Measurements from ENCODE around the gene SNX5. TPM values are rescaled to one million over a fixed set of nuclear protein-coding genes. Genes with fewer than 3 reads are reported as not detected.
A peak's percentile ranks its signal among the peaks of the same experiment; 100 is the strongest.

SNX5 gene
- total RNA-seq, 1 donor from 2014 or later, result 133 TPM

DNA sequence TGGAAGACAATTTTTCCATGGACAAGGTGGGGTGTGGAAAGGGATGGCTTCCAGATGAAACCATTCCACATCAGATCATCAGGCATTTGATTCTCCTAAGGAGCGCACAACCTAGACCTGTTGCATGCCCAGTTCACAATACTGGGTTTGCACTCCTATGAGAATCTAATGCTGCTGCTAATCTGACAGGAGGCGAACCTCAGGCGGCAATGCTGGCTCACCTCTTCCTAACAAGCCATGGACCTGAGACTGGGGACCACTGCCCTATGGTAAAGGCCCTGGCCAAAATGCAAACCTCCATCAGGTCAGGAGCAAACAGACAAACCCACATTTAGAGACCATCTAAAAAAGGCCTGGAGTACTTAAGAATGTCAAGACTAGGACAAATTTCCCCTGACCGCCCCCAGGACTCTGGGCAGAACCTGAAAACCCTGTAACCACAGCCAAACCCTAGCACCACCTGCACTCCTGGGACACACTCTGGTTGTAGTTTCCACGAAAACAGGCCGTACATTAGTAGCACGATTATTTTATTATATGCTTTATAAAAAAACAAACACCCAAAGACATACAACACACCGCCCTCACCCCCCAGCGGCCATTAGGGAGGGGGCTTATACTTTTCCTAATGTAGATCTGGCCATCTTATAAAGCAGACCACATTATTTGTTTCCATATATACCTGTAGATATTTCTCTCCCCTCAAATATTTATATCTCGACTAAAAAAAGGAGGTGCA, 27.3 kb downstream of the SNX5 start:
- peaks cover 22% of the 10 kb centered on the region for H3K36me3 Mint-ChIP-seq
- DNase-seq (ENCODE audit: low spot score in 2 of 2, unreplicated experiment in 2 of 2), result no peak

DNA sequence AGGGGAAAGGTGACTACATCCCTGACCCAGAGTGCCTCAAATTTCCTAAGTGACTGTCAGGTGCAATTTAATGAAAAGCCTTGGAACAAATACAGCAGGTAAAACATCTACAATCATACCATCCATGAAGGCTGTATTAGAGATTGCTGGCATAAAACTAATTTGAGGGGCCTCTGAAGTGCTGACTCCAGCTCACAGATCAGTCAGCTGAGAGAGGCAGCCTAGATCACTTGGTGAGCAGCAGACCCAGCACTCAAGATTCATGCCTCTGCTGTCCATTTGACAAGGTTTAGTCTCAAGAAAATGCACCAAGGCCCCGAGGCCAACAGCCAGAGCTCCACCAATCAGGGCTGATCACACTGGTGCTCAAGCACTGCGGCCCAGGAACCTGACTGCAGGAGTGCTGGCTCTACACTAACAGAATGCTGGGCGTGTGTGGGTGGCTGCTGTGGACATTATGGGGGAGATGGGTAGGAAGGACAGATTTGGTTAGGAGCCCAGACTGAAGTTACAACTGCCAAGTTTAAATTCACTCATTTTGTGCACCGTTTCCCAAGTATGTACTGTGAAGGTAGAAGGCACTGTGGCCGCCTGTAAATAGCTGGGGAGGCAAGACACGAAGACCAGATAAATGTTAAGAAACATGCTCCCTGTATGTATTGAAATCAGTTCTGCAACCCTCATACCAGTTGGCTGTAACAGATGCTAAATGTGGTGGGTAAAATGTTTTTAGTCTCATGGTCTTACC, 28.2 kb downstream of the SNX5 start:
- no peaks in the 10 kb centered on the region for H3K9me3 Mint-ChIP-seq
- no peak for DNase-seq (ENCODE audit: low spot score in 2 of 2, unreplicated experiment in 2 of 2)
- H3K4me1 Mint-ChIP-seq, result peaks cover 26% of the 10 kb centered on the region

More for the DNA sequence above, 27.3 kb downstream of the SNX5 start:
- Mint-ChIP-seq H3K4me3 (no peak overlapping the region), H3K9me3 (no peaks in the 10 kb centered on the region), H3K4me1 (peaks cover 20% of the 10 kb centered on the region), H3K27me3 (ENCODE audit: low read depth) (no peaks in the 10 kb centered on the region), H3K27ac (no peak overlapping the region)
- no peak for TF ChIP-seq CTCF (IDR thresholded peaks at IDR 0.05; ENCODE audit: unreplicated experiment)

DNA sequence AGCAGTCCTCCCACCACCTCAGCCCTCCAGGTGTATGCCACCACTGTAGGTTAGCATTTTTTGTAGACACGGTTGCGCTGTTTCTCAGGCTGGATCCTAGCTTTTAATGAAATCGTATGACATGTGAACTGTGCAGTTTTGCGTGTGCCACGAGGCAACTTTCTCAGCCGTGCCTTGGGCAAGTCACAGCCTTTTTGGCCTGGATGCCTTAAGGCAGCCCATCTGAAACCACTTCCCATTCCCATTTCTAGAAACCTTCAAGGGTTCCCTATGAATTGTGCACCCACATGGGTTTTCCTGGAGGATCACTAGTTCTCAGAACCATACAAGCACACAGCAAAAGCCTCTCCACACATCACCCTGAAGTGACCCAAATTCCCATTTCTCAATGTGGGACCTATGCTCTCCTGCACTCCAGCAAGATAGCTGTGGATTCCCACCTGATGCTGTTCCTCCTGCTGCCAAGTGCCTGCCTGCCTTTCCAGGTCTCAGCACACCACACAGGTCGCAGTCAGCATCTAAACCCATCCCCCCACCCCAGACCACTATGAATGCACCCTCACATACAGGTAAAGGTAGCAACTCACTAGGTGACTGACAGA, 28.9 kb downstream of the SNX5 start:
- H3K4me1 Mint-ChIP-seq, result peaks cover 31% of the 10 kb centered on the region
- DNase-seq (ENCODE audit: low spot score in 2 of 2, unreplicated experiment in 2 of 2), result no peak
- peak overlapping the region; percentile 60 for H3K27ac Mint-ChIP-seq
- no peaks in the 10 kb centered on the region for H3K9me3 Mint-ChIP-seq
- no peak overlapping the region for H3K4me3 Mint-ChIP-seq
- no peak for TF ChIP-seq CTCF (IDR thresholded peaks at IDR 0.05; ENCODE audit: unreplicated experiment)
- H3K27me3 Mint-ChIP-seq (ENCODE audit: low read depth), result no peaks in the 10 kb centered on the region
- peaks cover 11% of the 10 kb centered on the region for H3K36me3 Mint-ChIP-seq

More for the DNA sequence above, 28.2 kb downstream of the SNX5 start:
- H3K27ac Mint-ChIP-seq, result peak overlapping the region; percentile 60
- no peak overlapping the region for H3K4me3 Mint-ChIP-seq
- H3K27me3 Mint-ChIP-seq (ENCODE audit: low read depth), result no peaks in the 10 kb centered on the region
- H3K36me3 Mint-ChIP-seq, result peaks cover 16% of the 10 kb centered on the region
- no peak for TF ChIP-seq CTCF (IDR thresholded peaks at IDR 0.05; ENCODE audit: unreplicated experiment)

DNA sequence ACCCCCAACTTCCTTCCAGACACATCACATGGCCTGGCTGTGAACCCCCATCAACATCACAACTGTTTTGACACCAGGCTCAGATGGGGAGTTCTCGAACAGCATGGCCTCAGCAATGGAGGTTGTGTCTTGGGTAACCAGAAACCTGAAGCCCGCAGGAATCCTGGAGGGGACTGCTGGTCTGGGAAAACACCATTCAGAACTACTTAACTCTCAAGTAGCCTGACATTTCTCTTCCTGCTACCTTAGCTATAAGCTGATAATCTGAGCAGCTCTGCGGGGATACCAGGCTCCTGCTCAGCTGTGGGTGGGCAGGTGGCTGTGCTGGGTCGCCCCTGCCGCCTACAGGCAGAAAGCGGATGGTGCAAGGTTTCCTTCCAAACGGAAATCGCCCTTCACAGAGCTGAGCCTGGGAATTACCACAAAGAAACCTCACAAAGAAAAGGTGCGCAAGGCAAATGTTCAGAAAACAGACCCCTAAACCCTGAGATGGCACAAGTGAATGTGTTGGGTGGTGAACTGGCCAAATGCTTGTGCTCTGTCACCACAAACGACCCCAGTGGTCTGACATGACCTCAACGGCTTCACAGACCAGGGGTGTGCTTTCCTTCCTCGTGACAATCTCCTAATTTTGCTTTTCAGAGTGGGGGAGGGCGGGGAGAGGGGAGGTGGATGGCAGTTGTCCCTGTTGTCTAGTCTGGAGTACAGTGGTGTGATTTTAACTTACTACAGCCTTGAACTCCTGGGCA, 29.5 kb downstream of the SNX5 start:
- peak; percentile 88 for TF ChIP-seq CTCF (IDR thresholded peaks at IDR 0.05; ENCODE audit: unreplicated experiment)
- peak; percentile 50 to 77 for DNase-seq (ENCODE audit: low spot score in 2 of 2, unreplicated experiment in 2 of 2)
- Mint-ChIP-seq H3K4me3 (no peak overlapping the region), H3K36me3 (peaks cover 10% of the 10 kb centered on the region), H3K27me3 (ENCODE audit: low read depth) (no peaks in the 10 kb centered on the region), H3K27ac (peak overlapping the region; percentile 49), H3K9me3 (no peaks in the 10 kb centered on the region), H3K4me1 (peaks cover 38% of the 10 kb centered on the region)

Data from mesothelial cell of epicardium (in vitro differentiated cells).